NCI-H2196 (cell line): ENCODE measurements around the gene UGT1A4.

Experiments
- DNase-seq: peaks from one replicate; lab custom pipeline; 2025; ENCODE audit not compliant: unreplicated experiment; lab: John Stamatoyannopoulos, UW

UGT1A4 gene

DNA sequence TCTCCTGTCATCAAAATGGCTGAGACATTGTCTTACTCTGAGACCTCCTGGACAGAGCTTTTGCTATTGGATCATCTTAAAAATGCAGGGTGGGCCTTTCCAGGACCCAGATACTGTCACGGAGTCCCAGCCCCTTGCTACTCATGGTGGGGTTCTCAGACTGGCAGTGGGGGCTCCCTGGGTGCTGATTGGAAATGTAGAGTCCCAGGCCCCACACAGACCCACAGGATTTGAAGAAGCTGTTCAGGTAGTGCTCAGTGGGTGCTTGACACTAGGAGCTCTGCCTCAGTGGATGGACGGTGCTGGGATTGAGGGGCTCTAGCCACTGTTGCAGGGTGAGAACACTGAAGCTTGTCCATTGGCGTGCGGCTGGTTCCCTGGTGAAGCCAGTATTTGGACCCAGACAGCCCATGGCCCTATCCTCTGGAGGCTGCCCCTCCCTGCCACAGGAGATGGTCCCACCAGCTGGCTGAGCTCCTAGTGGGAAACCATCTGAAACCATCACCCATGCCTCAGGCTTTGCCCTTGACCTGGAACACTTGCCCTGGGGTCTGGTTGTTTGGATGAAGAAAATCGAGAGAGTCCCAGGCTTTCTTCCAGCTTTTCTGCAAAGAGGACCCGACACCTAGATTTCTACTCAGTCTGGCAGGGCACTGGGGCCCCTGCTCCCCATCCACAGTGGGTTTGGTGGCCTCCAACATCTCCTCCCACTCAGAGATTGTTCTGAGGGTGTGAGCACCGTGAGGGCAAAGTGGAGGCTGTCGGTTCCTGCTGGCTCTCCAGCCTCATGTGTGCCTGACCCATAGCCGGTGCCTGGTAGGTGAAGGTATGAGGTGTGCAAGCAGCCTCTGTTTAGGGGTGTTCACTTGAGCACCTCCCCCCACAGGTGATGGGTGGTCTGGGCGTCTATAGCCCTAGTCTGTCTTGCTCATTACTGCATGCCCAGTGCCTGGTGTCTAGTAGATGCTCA is 89.7 kb downstream of the UGT1A4 start:
- DNase-seq: no peak

DNA sequence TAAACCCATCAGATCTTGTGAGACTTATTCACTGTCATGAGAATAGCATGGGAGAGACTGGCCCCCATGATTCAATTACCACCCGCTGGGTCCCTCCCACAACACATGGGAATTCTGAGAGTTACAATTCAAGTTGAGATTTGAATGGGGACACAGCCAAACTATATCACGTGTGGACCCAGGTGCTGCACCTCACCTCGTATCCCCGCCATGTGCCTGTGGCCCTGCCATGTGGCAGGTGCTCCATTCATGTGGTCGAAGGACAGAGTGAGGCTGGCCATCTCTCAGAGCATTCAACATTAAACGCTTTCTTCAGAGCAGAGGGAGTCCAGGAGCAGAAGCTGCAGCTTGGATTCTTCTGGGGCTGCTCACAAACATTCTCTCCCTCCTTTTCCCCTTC is 91.8 kb downstream of the UGT1A4 start:
- DNase-seq: no peak

DNA sequence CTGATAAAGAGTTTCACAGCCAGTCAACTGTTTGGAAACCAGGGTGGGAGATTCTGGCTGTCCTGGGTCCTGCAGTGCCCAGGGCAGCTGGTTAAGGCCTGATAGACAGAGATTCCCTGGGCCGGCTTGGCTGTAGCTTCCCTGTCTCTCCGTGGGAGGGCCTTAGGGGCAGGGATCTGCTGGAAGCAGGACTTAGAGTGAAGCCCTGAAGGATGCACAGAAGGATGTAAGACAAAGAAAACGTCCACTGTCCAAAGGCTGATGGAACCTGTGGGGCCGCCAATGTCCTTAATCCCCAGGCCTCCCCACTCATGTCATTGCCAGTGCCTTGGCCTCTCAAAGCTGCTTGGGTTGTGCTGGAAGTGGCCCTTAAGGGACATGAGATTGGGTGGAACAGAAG is 92.6 kb downstream of the UGT1A4 start:
- no peak for DNase-seq

DNA sequence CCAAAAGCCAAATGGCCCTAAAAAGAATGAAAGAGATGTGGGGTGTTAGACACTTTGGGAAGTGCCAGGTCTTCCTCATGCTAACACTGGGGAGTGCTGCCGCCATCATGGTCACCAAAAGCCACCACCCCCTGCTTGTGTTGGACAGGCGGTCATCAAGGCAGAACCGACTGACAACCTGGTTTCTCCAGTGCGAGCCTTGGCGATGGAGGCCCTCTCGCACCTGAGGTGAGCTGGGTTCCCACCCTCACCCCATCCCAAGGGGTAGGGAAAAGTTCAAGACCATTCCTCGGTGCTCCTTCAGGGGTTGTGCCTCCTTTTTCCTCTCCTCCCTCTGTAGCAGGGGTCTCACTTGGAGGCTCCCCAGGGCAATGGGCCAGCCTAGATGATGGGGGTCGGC is 93.2 kb downstream of the UGT1A4 start:
- no peak for DNase-seq

DNA sequence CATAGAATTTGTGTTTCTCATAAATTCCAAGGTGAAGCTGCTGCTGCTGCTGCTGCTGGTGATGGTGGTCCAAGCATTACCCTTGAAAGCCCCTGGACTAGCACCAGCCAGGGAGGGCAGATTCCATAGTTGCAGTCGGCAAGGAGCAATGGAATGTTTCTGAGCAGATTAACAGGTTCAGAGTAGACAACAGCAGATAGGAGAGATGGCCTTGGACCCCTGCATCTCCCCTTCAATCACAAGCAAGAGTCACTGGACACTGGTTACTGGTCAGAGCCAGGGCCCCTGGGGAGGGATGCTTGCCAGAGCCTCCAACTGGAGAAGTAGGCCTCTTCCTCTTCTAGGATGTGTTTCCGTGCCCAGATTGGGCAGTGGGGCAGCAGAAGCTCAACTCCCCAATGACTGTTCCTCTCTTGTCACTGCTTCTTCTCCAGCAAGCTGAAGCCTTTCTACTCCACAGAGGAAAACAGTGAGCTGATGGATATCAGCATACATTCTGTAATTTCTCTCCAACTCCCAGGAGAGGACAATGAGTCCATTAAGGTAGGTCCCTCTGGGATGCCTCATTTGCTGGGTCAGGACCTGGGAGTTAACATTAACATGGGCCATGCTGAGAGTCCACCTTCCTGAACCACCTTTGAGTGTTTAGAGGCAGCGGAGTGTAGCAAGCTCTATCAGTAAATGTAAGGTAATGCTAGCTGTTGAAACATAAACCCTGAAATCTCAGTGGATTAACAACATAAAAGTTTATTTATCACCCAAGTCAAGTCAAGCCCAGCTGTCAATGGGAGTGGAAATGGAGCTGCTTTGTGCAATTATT is 94.9 kb downstream of the UGT1A4 start:
- DNase-seq: no peak

DNA sequence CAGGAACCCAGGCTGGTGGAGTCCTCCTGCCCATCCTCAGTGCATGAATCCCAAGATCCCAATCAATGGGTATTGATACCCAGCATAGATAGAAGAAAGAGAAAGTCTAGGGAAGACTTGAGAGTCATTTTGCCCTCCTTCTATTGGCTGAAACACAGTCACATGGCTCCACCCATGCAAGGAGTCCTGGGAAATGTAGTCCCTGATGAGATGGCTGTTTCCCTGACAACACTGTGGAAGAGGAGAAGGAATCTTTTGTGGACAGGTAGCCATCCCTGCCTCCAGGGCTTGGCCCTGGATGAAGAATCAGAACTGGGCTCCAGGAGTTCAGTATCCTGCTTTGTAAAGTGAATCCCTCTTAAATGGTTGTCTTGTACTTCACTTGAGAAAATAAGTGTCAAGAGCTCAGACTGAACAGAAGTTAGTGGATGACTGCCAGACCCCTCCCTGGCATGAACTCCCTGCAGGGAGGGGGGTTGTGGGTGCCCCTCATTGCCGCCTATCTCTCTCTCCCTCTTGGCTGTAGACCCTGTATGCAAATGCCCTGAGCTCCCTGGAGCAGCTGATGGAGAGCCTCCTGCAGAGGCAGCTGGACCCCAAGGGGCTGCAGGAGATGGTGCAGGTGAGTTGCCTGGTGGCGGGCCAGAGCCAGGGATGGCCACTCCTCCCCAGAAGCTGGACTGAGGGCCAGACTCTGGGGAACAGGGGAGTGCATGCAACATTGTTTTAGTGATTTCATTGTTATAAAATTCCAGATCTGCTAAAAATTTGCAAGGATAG is 95.7 kb downstream of the UGT1A4 start:
- DNase-seq: peak; percentile 36

DNA sequence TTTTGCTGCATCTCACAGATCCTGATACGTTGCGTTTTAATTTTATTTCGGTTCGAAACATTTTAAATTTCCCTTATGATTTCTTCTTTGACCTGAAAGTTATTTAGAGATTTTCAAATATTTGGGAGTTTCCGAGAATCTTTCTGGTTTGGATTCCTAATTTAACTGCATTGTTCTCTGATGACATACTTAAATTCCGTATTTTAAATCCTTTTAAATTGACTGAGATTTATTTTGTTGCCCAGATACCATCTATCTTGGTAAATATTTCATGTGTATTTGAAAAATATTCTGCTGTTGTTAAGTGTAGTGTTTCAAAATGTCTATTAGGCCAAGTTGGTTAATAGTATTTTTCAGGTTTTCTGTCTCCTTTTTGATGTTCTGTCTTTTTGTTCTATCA is 97.3 kb downstream of the UGT1A4 start:
- DNase-seq: no peak

DNA sequence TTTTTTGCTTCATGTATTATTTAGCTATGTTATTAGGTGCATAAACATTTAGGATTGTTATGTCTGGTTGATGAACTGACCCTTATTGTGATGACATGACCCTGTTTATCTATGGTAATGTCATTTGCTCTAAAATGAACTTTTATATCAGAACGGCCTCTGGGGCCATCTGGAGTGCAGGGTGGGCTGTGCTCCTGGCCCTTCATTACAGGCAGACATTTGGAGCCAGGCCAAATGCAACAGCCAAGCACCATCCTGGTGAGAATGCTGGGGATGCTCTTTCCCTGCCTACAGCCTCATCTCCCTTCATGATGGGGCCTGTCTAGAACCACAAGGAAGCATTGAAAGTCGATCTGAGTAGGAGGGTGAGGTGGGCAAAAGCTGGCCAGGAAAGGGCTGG is 97.8 kb downstream of the UGT1A4 start:
- no peak for DNase-seq

DNA sequence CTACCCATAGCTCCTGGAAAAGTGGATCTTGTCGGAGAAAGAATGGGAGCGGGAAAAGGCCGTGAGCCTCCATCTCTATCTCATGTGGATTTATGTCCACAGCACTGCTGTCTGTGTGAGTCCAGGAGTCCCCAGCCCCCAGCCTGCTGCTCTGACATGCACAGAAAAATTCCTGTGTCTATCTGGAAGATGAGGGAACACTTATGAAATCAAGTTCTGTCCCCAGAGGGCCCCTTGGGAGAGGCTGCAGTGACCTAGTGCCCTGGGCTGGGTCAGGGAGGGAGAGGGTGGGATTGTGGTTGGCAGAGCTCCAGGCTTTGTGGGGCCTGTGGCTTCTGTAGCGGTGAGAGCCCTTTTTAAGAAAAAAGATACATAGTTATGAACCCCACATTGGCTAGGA is 98.2 kb downstream of the UGT1A4 start:
- no peak for DNase-seq

DNA sequence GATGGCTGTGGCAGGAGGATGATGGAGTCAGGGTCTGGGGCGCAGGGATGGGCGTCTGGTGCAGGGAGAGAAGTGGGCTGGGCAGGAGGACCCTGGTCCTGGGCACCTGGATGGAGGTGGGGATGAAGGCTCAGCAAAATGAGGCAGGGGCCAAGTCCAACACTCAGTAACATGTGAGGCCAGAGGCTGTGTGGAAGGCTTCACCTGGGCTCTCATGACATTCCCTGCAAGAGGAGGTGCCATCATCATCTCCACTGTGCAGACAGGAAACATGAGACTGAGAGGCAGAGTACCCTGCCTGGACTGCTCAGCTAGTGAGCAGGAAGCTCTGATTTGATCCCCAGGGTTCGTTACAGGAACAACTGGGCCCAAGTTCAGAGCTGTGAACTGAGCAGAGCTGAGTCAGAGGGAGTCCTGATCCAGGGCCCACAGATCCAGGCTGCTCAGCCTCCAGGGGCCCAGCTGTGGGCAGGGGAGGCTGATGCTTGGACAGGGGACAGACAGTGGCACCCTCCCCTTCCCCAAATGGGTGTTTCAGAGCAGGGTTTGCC is 98.9 kb downstream of the UGT1A4 start:
- DNase-seq: no peak

DNA sequence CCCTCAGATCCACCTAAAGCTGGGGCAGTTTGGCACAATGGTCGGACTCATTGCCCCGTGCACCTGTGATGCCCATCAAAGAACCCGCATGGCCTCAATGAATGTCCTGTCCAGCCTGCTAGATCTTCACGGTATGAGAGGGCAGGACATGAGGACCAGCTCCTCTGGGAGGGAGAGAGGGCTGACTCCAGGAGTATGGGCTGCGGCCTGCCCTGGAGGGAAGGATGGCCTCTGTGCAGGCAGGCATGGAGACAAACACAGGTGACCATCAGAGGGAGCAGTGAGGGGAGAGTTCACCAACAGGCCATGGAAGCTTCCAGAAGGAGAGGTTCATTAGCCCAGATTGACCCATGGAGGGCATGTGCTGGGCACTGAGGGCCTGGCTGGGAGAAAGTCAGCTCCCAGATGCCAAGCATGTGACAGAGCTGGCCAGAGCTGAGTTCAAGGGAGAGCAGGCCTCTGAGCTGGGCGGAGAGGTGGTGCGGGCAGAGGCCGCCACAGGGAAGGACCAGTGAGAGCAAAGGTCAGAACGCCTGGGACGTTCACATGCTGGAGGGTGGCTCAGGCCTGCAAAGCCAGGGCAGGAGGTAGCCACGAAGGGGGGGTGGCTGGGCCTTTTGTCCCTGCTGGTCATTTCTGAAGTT is 99.6 kb downstream of the UGT1A4 start:
- DNase-seq: no peak

DNA sequence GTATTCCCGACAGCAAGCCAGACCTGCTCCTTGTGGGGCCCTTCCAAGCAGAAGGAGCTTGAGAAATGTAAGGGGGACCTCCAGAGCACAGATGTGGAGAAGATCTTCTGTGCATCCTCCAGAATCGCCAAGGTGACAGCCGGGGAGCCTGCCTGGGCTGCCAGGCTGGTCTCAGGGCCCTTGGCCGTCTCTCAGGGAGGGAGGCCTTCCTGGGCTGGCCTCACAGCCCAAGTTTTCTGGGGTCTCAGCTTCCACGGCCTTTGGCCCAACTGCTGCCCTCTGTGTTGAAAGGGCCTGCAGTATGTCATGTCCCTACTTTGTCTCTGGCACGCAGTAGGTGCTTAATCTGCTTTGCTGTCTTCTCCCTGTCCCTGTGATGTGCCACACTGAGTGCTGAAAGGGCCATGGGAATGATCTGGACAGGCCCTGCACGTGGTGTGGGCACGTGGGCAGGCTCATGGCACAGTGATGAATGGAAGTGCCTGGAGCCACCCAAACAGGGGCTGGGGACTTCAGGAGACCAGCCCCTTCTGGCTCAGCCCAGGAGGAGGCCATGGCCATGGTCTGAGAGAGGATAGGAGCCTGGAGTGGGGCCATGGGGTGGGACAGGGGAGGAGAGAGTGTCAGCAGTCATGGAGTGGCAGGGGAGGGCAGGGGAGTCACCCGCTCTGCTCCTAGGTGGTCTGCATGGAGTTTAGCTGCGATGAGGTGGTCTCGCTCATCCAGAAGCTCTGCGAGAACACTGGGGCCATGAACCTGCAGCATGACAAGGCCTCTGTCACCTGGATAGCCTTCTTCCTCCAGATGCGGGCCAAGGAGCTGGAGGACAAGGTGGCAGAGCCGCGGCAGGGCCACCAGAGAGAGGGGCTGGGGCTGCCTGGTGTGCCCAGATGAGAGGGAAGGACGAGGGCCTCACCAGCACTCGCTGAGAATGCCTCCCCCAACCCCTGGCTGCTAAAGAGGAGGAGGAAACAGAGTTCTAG is 100.4 kb downstream of the UGT1A4 start:
- no peak for DNase-seq

DNA sequence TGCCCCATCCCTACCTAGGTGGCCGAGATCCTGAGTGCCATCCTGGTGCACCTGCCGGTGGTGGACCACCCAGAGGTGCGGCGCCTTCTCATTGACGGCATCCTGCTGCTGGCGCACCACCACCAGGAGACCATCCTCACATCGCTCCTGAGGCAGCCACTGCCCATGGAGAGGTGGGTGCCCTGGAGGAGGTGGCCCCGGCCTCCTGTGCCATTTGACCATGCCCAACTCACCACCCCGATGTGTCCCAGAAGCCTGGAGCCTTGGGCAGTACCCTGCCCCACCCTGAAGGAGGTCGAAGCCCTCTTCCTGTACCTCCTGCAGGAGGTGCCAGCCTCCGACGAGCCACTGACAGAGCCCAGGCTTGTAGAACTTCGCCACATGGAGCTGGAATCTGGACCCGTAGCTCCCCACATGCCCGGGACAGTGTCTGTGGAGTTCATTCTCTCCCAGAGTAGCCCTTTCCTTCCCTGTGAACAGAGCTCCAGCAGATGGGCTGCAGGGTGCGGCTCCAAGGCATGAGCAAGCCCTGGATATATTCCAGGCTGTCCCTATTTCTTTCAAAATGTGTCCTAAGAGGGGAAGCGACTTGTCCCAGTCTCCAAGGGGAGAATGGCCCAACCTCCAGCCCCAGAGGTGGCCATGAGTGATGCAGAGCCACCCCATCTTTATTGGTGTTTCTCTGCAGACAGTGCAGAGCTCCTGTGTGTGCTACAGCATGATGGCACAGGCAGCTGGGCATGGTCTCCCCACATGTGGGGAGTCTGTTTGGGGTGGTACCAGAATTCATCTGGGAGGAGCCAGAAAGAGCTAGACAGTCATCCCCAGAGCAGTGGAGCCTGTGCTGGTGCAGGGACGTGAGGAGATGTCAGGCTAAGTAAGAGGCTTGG is 101.6 kb downstream of the UGT1A4 start:
- no peak for DNase-seq

DNA sequence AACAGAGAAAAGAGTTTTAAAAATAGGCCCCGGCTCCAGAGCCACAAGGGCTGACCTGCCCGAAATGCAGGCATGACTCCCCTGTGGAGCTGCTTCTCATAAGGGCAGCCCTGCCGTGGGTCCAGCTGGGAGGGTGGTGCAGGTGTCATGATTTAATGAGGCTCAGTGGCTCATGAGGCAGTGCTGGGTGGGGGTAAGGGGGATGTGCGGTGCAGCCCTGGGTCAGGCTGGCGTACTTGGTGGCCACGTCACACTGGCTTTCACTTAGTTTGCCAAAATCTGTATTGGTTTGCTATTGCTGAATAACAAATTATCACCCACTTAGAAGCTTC is 102.2 kb downstream of the UGT1A4 start:
- DNase-seq: no peak

DNA sequence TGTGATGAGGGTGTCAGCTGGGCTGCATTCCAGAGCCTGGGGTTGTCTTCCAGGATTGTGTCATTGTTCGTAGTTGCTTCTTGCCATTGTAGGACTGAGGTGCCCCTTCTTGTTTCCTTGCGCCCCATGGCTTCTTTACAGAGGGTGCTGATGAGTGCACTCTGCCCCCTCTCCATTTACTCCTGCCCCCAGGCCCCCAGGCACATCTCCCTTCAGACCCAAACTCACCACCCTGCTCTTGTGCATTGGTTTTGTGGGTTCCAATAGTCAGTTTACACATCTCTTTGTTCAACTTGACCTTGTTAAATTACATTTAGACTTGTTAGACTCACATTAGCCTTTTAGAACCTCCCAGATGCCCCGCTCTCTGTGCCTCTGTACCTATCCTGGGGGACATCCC is 102.7 kb downstream of the UGT1A4 start:
- DNase-seq: no peak

DNA sequence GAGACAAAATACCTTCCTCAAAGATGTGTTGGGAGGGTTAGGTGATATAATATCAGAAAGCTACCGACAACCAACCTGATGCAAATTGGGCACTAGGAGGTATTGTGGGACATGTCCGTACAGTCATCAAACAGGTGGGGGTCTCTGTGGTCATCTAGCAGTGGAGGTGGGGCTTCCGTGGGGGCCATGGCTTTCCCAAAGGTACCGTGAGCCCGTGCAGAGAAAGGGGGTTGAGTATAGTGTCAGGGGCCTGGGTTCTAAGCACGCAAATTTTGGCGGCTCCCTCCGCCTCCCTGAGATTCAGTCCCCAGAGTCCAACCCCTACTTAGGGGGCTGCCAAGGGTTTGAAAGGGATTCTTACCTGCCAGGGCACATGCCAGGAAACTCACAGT is 103.2 kb downstream of the UGT1A4 start:
- DNase-seq: no peak

DNA sequence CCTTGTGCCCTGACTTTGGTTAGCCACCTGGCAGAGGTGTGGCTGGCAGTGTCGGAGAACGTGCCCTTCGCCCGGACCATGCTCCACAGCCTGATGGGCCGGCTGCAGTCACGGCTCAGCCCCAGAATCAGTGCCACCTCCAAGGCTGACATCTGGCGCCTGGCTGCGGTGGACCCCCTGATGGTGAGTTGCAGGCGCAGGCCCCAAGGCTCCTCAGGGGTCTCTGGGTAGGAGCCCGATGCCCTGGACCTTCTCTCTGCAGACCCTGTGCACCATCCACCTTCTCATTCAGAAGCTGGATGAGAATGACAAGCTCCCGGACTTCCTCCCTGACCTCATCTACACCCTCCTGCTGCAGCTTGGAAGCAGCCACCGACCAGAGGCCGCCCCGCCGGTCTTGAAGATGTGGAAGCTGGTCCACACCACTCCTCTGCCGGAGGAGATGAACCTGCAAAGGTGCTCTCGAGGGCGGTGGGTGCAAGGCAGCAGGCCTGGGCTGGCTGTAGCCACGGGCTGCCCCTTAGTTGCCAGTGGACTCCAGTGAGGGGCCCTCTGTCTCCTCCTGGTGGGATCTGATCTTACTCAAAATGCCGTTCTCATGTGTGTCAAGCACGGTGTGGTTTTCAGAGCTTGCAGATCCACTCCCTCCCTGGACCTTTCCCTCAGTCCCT is 103.7 kb downstream of the UGT1A4 start:
- no peak for DNase-seq
